GM12878 (cell line): ENCODE results near the gene ZNF701. TPM values are rescaled to one million over a fixed set of nuclear protein-coding genes. Genes with fewer than 3 reads are reported as not detected.

Experiments used
- ATAC-seq: fragments of 200-7000 bp; cut with Tn5 transposase; 3 replicates; pipeline ENCODE4 v1.9.1; 2020; ENCODE audit warnings: mild to moderate bottlenecking, moderate library complexity
- BruUV-seq: library from RNA; stranded (reverse); fragments of 400-500 nt; replicated peaks from 2 replicates; lab custom pipeline; 2021; lab: Mats Ljungman, UMichigan
- CTCF ChIA-PET: fragments of 300-600 bp; sonication (Branson Sonifier 250); formaldehyde crosslinking; extraction: SDS; loops from one replicate; lab custom pipeline; 2021; ENCODE audit warnings: inconsistent platforms; lab: Yijun Ruan, JAX
- POLR2A ChIA-PET: fragments of 350-600 bp; formaldehyde crosslinking; extraction: SDS; loops from one replicate; lab custom pipeline; 2021; ENCODE audit warnings: inconsistent platforms; lab: Charles Lee
- RAD21 ChIA-PET: fragments of 300-600 bp; sonication (Branson Sonifier 250); formaldehyde crosslinking; loops from one replicate; lab custom pipeline; 2023; ENCODE audit warnings: antibody characterized with exemption; ENCODE audit not compliant: unreplicated experiment; lab: Charles Lee
- SMC1A ChIA-PET: fragments of 300-600 bp; sonication (Branson Sonifier 250); formaldehyde crosslinking; loops from one replicate; lab custom pipeline; 2023; ENCODE audit not compliant: unreplicated experiment, uncharacterized antibody; lab: Charles Lee
- DNase-seq: peaks from one replicate; pipeline ENCODE4 v3.0.0-alpha.2; 2011; ENCODE audit warnings: low read depth, low spot score
- FAIRE-seq: peaks from 3 replicates; lab custom pipeline; 2011; peaks lifted over from hg19 to GRCh38; lab: Jason Lieb, UNC
- H2AFZ ChIP-seq: 2 replicates; pipeline ENCODE4 v1.6.0; 2011; ENCODE audit warnings: low read depth, low read length, control low read depth; ENCODE audit not compliant: control insufficient read depth
- H3K27ac ChIP-seq: 2 replicates; pipeline ENCODE4 v1.5.1; 2011; ENCODE audit warnings: control low read depth; ENCODE audit not compliant: control insufficient read depth, insufficient read depth
- H3K27me3 ChIP-seq, 2 experiments: replicated peaks in 1 of 2; 2 replicates each; pipeline versions ENCODE4 v1.6.0 to v1.6.1; 2011; ENCODE audit warnings: low read length in 1 of 2; ENCODE audit not compliant: control insufficient read depth in 2 of 2, insufficient read depth in 2 of 2
- H3K36me3 ChIP-seq, 2 experiments: 2 replicates each; pipeline ENCODE4 v1.5.1; 2011; ENCODE audit warnings: low read length in 1 of 2; ENCODE audit not compliant: control insufficient read depth in 2 of 2, insufficient read depth in 2 of 2
- H3K4me1 ChIP-seq: 2 replicates; pipeline ENCODE4 v1.6.1; 2011; ENCODE audit warnings: mild to moderate bottlenecking, low read length, moderate library complexity, mixed read lengths; ENCODE audit not compliant: control insufficient read depth, insufficient read depth
- H3K4me2 ChIP-seq: 2 replicates; pipeline ENCODE4 v1.6.0; 2011; ENCODE audit warnings: control low read depth; ENCODE audit not compliant: control insufficient read depth, insufficient read depth
- H3K4me3 ChIP-seq: fragments of 200-600 bp; sonication (generic); 2 replicates; pipeline ENCODE4 v1.5.1; 2016
- H3K79me2 ChIP-seq: 2 replicates; pipeline ENCODE4 v1.6.0; 2011; ENCODE audit warnings: low read length; ENCODE audit not compliant: control insufficient read depth, insufficient read depth
- H3K9ac ChIP-seq: 2 replicates; pipeline ENCODE4 v1.8.0; 2011; ENCODE audit warnings: low read length, control low read depth, mixed read lengths; ENCODE audit not compliant: control insufficient read depth, insufficient read depth
- H3K9me3 ChIP-seq: replicated peaks from 3 replicates; pipeline ENCODE4 v1.5.1; 2011; ENCODE audit warnings: mild to moderate bottlenecking, low read length; ENCODE audit not compliant: control insufficient read depth, insufficient read depth
- H4K20me1 ChIP-seq: 2 replicates; pipeline ENCODE4 v1.6.0; 2011; ENCODE audit not compliant: control insufficient read depth, insufficient read depth
- BMI1 ChIP-seq: fragments of 450-650 bp; IDR thresholded peaks from 2 replicates; pipeline ENCODE4 v1.6.1; 2016; ENCODE audit warnings: mild to moderate bottlenecking, moderate library complexity, borderline replicate concordance
- EZH2 ChIP-seq: IDR thresholded peaks from 2 replicates; pipeline ENCODE4 v1.6.1; 2012; ENCODE audit warnings: low read depth, mild to moderate bottlenecking, control low read depth, inconsistent platforms, low read length, borderline replicate concordance; ENCODE audit not compliant: control insufficient read depth
- IKZF2 ChIP-seq, 2 experiments: fragments of 450-650 bp; IDR thresholded peaks; 2 replicates each; pipeline ENCODE4 v1.6.1; 2017; ENCODE audit warnings: mild to moderate bottlenecking in 2 of 2, moderate library complexity in 2 of 2
- NR2F1 ChIP-seq: fragments of 450-650 bp; conservative IDR thresholded peaks from 2 replicates; pipeline ENCODE4 v1.6.1; 2017; ENCODE audit warnings: mild to moderate bottlenecking
- POLR2A ChIP-seq: IDR thresholded peaks from 2 replicates; pipeline ENCODE4 v1.6.1; 2011; ENCODE audit warnings: low read depth, mild to moderate bottlenecking, low read length
- POLR2AphosphoS2 ChIP-seq: IDR thresholded peaks from 2 replicates; pipeline ENCODE4 v1.6.1; 2011; ENCODE audit warnings: low read depth, mild to moderate bottlenecking, low read length, improper control_type of control experiment, moderate library complexity
- SKIL ChIP-seq: fragments of 450-650 bp; IDR thresholded peaks from 2 replicates; pipeline ENCODE4 v1.6.1; 2017; ENCODE audit warnings: mild to moderate bottlenecking, low read depth, inconsistent platforms; ENCODE audit not compliant: poor library complexity, severe bottlenecking
- SREBF1 ChIP-seq: IDR thresholded peaks from 2 replicates; pipeline ENCODE4 v1.6.1; 2012; ENCODE audit warnings: mild to moderate bottlenecking, low read length
- WRNIP1 ChIP-seq: IDR thresholded peaks from 2 replicates; pipeline ENCODE4 v1.6.1; 2011; ENCODE audit warnings: low read depth, low read length, improper control_type of control experiment, borderline replicate concordance
- WGBS: methylation state at CpG from one replicate; pipeline ENCODE4 v1.1.6; 2016; ENCODE audit warnings: low lambda C conversion rate; ENCODE audit not compliant: insufficient replicate concordance, insufficient coverage; ENCODE audit errors: missing lambda C conversion rate; 5-methylcytosine and 5-hydroxymethylcytosine counted together
- in situ Hi-C: fragments of 300-500 bp; cut with MboI; formaldehyde crosslinking; loops from 9 replicates; pipeline ENCODE4 v1.14.3; 2018; ENCODE audit warnings: mixed read lengths
- intact Hi-C: fragments of 100-400 bp; cut with micrococcal nuclease; formaldehyde crosslinking; loops from one replicate; pipeline ENCODE4 v1.14.2; 2022; ENCODE audit not compliant: unreplicated experiment
- polyA plus RNA-seq, 11 experiments: library from polyadenylated mRNA; depleted of rRNA in 4 of 11; unstranded in 6 of 11; stranded (reverse) in 5 of 11; fragments of >200 nt; fragmentation: Nextera tagmentation in 4 of 11; fragmentation: Illumina TruSeq in 1 of 11; extraction: Ambion mirVana in 4 of 11; extraction: Trizol in 1 of 11; gene quantifications; 1 replicate in 1 of 11; 2 replicates in 10 of 11; pipeline versions ENCODE4 v1.2.1 to v1.2.3, GENCODE V29; 2011 to 2016; ENCODE audit warnings: inconsistent platforms in 2 of 11, missing spikeins in 2 of 11, low read depth in 1 of 11
- total RNA-seq, 4 experiments: library from RNA; depleted of rRNA in 3 of 4; stranded (reverse); fragments of >200 nt in 3 of 4; fragmentation: Illumina TruSeq in 1 of 4; extraction: Trizol in 1 of 4; gene quantifications; 2 replicates each; pipeline versions ENCODE4 v1.2.1 to v1.2.3, GENCODE V29; 2013 to 2021

The ZNF701 gene
- total and polyA plus RNA-seq, 10 of the 15 experiments (the other 5 are each of a cell fraction or from before 2014, with no cell fraction given) = 3.1 to 18.1 (median 8.0) TPM

GRCh38 chr19:52584736-52585440 is 14.8 kb downstream of the ZNF701 start:
- no peaks in the 10 kb centered on the region for H3K4me1 ChIP-seq
- peaks cover 16% of the 10 kb centered on the region for H3K9me3 ChIP-seq
- ChIA-PET RAD21 (no interaction called here), CTCF (no interaction called here), POLR2A (no interaction called here), SMC1A (no interaction called here)
- in situ Hi-C loops (no loop called here), intact Hi-C loops (no loop called here)
- no peak overlapping the region for H3K4me2 ChIP-seq
- peaks cover 6 to 7% of the 10 kb centered on the region in 2 experiments for H3K36me3 ChIP-seq
- no peak overlapping the region for H3K27ac ChIP-seq
- H3K4me3 ChIP-seq = no peak overlapping the region
- no peaks in the 10 kb centered on the region for H3K27me3 ChIP-seq
- H2AFZ ChIP-seq = no peak overlapping the region
- no peaks in the 10 kb centered on the region for H4K20me1 ChIP-seq
- H3K79me2 ChIP-seq = no peaks in the 10 kb centered on the region
- TF ChIP-seq SREBF1 = no peak
- 0 out of 2 replicates have a peak, but pooled peaks have one; percentile 15 for TF ChIP-seq POLR2A
- ATAC-seq (no peak), FAIRE-seq (no peak), DNase-seq (no peak)
- no TSS peak for BruUV-seq
- no peak overlapping the region for H3K9ac ChIP-seq
- WGBS = 93% methylated on average over 36 of the region's 39 CpGs

- ChIA-PET RAD21 (no interaction called here), SMC1A (no interaction called here), CTCF (no interaction called here), POLR2A (no interaction called here)
- FAIRE-seq (no peak), DNase-seq (no peak), ATAC-seq (no peak)
- H3K36me3 ChIP-seq = peaks cover 6 to 7% of the 10 kb centered on the region in 2 experiments; a peak in 3 of 4 replicates
- no peaks in the 10 kb centered on the region for H3K79me2 ChIP-seq
- no peak overlapping the region for H3K4me3 ChIP-seq
- no peaks in the 10 kb centered on the region for H3K27me3 ChIP-seq
- H3K9ac ChIP-seq = no peak overlapping the region
- H3K9me3 ChIP-seq = peaks cover 16% of the 10 kb centered on the region
- 97% methylated on average over 6 of the region's 6 CpGs for whole genome bisulfite sequencing
- intact Hi-C loops (no loop called here), in situ Hi-C loops (no loop called here)
- H3K27ac ChIP-seq = no peak overlapping the region
- no TSS peak for BruUV-seq
- no peak overlapping the region for H3K4me2 ChIP-seq
- no peak for TF ChIP-seq BMI1
- no peak for TF ChIP-seq WRNIP1
- no peak for TF ChIP-seq NR2F1
- no peak for TF ChIP-seq IKZF2 (IDR thresholded peaks at IDR 0.05)
- no peak for TF ChIP-seq EZH2
- TF ChIP-seq POLR2AphosphoS2 = no peak
- no peak for TF ChIP-seq SKIL
- H3K4me1 ChIP-seq = no peaks in the 10 kb centered on the region
- no peaks in the 10 kb centered on the region for H4K20me1 ChIP-seq
- no peak overlapping the region for H2AFZ ChIP-seq
Measured at GRCh38 chr19:52585604-52586003, 15.5 kb downstream of the ZNF701 start.
